Stimulated activated CD8-positive, alpha-beta memory T cell treated with anti-CD3 and anti-CD28 coated beads, Interleukin-15, amount 100 ng/mL, for 24 hours (primary cell): Measurements from ENCODE around the gene PRKN.
"Not testable (repeated sequence)": the region's sequence is repeated elsewhere in the genome, so short reads cannot be mapped to it uniquely, and the experiment has no call there.

Experiments
- DNase-seq: peaks from one replicate; pipeline ENCODE4 v3.0.0-alpha.2; 2020; ENCODE audit warnings: low read depth

Gene PRKN

DNA sequence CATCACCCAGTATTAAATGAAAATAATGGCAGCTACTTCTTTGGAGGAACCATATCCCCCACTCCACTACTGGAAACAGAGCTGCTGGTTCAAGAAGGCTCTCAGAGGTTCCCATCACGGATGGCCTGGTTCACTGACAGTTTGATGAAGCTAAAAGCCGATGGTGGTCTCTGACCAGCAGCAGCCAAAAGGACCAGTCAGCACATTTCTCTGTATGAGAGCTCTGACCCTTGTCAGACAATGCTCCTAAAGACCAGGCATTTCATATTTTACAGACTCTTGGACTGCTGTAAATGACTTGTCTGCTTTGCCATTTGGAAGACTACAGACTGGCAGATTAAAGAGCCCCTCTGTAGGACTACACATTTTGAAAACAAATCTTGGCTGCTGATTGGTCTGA, 16.6 kb downstream of the PRKN start:
- no peak for DNase-seq

- DNase-seq, result no peak
Observed at GRCh38 chr6:162710419-162710818, 17.1 kb downstream of the PRKN start.

DNA sequence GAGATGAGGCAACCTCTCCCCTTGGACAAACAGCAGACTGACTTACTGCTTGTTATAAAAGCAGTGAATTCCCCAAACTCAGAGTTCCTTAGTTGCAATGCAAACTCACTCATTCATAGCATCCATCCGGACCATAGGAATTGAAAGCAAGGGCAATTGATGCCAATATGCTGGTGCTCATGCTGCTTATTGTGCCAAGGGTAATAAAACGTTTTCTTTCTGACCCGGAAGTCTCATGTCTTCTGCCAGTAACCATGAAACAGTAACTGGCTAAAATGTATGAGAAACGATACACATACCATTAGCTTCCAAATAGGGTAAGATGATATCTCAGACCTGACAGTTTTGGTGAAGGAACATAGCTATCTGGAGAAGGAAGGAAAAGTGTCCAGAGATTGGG, 18.1 kb downstream of the PRKN start:
- no peak for DNase-seq

DNA sequence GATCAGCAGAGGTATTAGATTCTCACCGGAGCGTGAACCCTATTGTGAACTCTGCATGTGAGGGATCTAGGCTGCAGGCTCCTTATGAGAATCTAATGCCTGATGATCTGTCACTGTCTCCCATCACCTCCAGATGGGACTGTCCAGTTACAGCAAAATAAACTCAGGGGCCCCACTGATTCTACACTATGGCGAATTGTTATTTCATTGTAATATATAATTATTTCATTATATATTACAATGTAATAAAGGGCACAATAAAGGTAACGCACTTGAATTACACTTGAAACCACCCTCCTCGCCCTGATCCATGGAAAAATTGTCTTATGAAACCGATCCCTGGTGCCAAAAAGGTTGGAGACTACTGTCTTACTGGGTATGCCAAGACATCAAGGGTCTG, 18.6 kb downstream of the PRKN start:
- no peak for DNase-seq

DNA sequence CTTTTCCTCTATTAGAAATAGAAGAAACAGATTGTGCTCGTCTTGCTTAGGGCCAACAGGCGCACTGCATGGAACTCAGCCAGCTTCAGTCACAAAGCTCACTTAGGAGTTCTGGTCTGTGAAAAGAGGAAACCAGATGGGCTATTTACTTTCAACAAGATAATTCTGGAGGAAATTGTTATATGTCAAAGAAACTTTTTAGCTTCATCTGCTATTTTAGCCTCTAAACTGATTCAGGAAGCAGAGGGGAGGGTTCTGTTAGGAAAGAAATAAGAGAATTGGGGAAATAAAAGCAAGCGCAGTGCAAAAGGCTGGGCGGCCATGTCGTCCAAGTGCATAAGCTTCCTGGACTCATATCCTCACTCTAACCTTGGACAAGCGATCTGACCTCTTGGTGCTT, 21.3 kb downstream of the PRKN start:
- no peak for DNase-seq

DNA sequence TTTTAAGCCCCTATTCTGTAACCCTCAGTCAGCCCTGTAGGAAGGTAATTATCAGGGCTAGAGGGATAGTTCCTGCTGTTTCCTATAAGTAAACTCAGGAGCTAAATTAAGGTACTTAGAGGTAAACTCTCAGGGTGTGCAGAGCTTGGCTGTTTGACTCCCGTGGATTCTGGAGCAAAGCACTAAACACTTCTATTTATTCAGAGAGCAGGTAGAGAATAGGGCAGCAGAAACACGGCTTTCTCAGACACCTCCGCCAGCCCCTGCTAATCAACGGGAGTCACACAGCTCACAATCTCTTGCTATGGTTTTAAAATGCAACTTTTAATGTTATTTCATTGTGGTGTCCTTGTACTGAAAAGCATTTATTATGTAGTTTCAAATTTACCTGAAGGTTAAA, 21.8 kb downstream of the PRKN start:
- DNase-seq, result no peak

DNA sequence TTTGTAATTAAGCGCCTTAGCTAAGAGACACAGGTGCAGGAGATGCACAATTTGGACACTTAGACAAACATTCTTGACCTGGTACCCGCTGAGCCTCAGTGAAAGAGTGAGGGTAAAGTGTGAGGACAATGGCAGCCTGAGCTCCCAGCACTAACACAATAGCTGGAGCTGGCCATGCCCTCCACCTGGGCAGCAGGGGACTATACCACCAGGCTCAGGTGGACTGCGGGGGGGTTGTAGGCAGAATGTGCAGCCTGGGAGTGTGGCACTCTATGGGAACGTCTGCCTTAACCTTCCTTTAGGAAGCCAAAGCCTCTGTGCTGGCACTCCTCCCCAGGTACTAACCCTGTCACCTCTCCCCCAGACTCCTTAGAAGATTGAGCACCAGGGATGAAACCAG, 23.6 kb downstream of the PRKN start:
- no peak for DNase-seq

DNA sequence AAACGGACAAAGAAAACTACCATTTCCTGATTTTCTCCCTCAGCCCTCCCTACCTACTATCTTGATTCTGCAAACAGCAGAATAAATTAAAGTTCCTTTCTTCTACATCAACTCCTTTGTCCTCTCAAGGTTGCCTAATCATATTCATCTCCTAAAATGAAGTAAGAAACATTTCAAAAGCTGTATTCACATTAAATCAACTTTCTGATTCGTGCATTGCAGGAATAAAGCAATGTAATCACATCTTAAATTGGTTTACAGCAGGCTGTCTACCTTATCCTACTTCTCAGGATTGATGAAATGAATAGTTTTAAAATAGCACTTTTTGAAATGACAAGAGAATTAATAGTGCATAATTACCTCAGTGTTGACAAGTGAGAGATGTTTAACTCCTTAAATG, 25.1 kb downstream of the PRKN start:
- DNase-seq, result no peak

GRCh38 chr6:162701551-162701950, 26.0 kb downstream of the PRKN start:
- no peak for DNase-seq

DNA sequence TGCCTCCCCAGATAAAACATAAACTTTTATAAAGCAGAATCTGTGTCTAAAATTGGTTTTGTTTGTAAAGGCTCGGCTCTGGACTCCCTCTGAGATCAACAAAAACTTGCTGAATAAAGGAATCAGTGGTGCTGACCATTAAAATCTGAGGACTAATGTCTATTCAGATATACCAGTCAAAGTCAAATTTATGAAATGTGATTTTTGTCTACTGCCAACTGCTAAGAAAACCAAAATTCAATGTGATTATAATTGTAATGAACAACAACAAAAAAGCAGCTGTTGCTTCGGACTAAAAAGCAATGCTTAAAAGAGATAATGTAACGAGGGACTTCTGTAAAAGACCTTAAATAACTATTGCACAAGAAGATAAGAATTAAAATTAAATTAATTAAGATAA, 26.6 kb downstream of the PRKN start:
- no peak for DNase-seq

- no peak for DNase-seq
Observed at GRCh38 chr6:162699961-162700360, 27.6 kb downstream of the PRKN start.

- DNase-seq, result no peak
Observed at GRCh38 chr6:162698440-162698839, 29.1 kb downstream of the PRKN start.

- no peak for DNase-seq
Observed at GRCh38 chr6:162697872-162698403, 29.6 kb downstream of the PRKN start.

DNA sequence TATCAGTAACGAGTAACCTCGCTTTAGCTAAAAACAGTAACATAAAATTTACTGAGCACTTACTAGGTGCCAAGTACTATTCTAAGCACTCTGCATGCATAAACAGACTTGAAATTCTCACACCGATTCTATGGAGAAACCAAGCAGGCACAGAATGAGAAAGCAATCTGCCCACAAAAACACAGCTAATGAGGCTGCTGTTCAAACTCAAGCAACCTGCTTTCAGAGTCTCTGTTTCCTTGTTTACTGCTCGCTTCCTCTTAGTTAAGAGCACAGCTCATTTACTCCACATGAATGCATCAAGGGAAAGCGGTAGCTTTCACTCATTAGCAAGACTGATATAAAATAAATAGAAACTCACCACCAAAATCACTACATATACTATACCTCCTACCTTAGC, 37.4 kb downstream of the PRKN start:
- no peak for DNase-seq

DNA sequence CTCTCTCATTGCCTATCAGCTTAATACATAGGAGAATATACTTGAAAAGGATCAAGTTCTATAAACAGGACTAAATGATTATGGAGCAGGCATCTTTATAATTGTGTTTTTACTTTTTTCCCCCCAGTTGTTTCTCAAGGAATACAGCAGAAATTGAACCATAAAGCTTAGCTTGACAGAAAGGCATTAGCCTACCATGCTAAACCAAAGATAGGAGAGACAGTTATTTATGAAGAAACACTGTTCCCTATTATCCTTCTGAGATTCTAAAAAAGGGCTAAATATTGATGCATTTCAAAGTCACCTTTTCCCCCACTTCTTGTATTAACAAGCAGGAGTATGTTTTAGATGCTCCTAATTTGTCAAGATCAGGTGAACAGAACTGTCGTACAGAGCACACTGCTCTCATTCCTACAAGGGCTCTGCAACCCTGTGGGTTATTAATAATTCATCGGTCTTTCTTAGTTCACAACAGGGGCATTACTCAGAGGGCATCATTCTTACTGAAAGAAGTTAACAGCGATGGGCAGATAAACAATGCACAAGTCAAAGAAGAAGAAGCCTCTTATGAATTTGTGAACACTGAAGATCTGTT, 38.7 kb downstream of the PRKN start:
- DNase-seq, result no peak

DNA sequence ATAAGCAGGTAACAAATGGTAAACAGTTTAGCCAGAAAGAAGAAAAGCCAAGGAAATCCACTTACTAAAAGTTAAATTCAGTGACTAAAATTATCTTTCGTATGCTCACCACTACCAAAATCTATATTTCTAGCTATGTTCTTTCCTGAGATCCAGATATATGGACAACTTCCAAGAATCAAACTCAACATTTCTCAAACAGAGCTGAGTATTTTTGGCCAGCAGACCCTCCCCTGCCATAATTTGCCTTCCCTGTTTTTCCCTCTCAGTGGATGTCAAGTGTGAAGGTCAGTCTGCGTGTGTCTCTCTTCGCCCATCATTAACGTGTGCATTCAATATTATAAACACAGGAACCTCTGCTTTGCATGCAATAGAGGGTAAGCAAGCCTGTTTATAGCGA, 42.0 kb downstream of the PRKN start:
- no peak for DNase-seq

- no peak for DNase-seq
Observed at GRCh38 chr6:162684961-162685360, 42.6 kb downstream of the PRKN start.

DNA sequence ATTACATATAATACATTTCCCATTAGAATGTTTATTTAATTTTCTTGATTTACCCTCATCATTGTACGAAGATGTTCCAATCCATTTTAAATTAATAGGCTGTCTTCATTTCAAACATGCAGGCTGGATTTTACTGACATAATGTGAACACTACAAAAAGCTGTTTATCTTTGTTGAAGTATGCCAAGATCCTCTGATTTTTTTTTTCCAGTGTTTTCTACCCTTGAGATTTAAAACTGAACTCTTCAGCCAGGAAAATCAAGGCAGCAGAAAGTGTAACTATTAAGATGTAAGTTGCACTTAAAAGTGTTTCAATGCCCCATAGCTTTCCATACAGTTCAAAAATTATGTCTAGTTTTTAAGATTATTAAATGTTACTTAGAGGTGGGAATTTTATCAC, 43.5 kb downstream of the PRKN start:
- DNase-seq, result no peak

GRCh38 chr6:162683135-162683534, 44.4 kb downstream of the PRKN start:
- DNase-seq, result no peak

- DNase-seq, result no peak
Observed at GRCh38 chr6:162681447-162681846, 46.1 kb downstream of the PRKN start.

- no peak for DNase-seq
Observed at GRCh38 chr6:162680871-162681270, 46.7 kb downstream of the PRKN start.

GRCh38 chr6:162680367-162680766, 47.2 kb downstream of the PRKN start:
- no peak for DNase-seq

- DNase-seq, result no peak
Observed at GRCh38 chr6:162679681-162680080, 47.9 kb downstream of the PRKN start.

DNA sequence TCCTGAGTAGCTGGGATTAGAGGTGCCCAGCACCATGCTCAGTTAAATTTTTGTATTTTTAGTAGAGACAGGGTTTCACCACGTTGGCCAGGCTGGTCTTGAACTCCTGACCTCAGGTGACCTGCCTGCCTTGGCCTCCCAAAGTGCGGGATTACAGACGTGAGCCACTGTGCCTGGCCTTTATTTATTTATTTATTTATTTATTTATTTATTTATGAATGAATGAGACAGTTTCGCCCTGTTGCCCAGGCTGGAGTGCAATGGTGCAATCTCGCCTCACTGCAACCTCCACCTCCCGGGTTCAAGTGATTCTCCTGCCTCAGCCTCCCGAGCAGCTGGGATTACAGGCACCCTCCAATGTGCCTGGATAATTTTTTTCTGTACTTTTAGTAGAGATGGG, 48.7 kb downstream of the PRKN start:
- DNase-seq, result not testable (repeated sequence)

DNA sequence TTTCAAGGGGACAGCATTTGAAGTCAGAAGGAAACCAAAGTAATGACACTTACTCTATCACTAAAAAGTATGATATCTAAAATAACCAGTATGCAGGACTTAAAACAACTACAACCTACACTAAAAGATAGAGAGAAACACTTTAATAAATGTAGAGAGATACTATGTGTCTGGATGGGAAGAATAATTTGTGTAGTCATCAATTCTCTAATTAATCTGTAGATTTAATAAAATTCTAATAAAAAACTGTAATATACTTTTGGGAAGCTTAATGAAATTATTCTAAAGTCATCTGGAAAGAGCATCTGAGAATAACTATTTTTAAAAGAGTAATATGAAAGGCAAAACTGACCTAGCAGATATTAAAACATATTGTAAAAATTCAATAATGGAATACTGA, 52.1 kb downstream of the PRKN start:
- no peak for DNase-seq
